Measurements from ENCODE around the gene CCDC196. TPM values are rescaled to one million over a fixed set of nuclear protein-coding genes. Genes with fewer than 3 reads are reported as not detected.

The CCDC196 gene
- not detected in 2 replicates for total RNA-seq

GRCh38 chr14:66485910-66486421 lies at the start of gene CCDC196:
Gene CCDC196, plus strand, starts transcription at chr14:66486371. Its CDS starts 132 bp downstream, at chr14:66486503.

GRCh38 chr14:66507722-66508546 lies 21.8 kb downstream of the CCDC196 start, which contains the start of gene GPHN:
Gene GPHN, plus strand, starts transcription at chr14:66508147.

Other genes starting within 250 kb of the CCDC196 start
- gene GPHN, start 21.8 kb downstream of the CCDC196 start, total RNA-seq: 5.6 and 8.4 TPM in 2 replicates

Measured in hair follicle dermal papilla cell (primary cell).